AG04450 (cell line): ENCODE measurements around the gene CRYGN. TPM values are rescaled to one million over a fixed set of nuclear protein-coding genes. Genes with fewer than 3 reads are reported as not detected.

Source experiments
- CTCF ChIA-PET: fragments of 300-600, 350-600 bp; formaldehyde crosslinking; extraction: SDS; loops from one replicate; lab custom pipeline; 2022; ENCODE audit warnings: antibody characterized with exemption, inconsistent platforms; lab: Charles Lee
- POLR2A ChIA-PET: fragments of 350-600 bp; formaldehyde crosslinking; extraction: SDS; loops from one replicate; lab custom pipeline; 2021; ENCODE audit warnings: antibody characterized with exemption, inconsistent platforms; lab: Yijun Ruan, JAX
- DNase-seq: peaks from one replicate; pipeline ENCODE4 v3.0.0-alpha.2; 2011; ENCODE audit warnings: low read depth, low spot score
- H3K27ac ChIP-seq: one replicate; pipeline ENCODE4 v1.5.1; 2012; ENCODE audit warnings: low read depth, low read length, control low read depth
- H3K27me3 ChIP-seq: one replicate; pipeline ENCODE4 v1.6.0; 2012; ENCODE audit warnings: low read length; ENCODE audit not compliant: control insufficient read depth, insufficient read depth
- H3K4me3 ChIP-seq: 2 replicates; pipeline ENCODE4 v1.5.1; 2011; ENCODE audit warnings: mild to moderate bottlenecking, low read depth, low read length, control low read depth
- H3K9me3 ChIP-seq: 2 replicates; pipeline ENCODE4 v1.5.1; 2012; ENCODE audit warnings: low read length; ENCODE audit not compliant: control insufficient read depth, insufficient read depth
- CTCF ChIP-seq: IDR thresholded peaks from 2 replicates; pipeline ENCODE4 v1.5.1; 2011; ENCODE audit warnings: low read depth, low read length, control low read depth, inconsistent platforms
- polyA plus RNA-seq: library from polyadenylated mRNA; depleted of rRNA; stranded (reverse); fragments of >200 nt; gene quantifications from 2 replicates; pipeline ENCODE4 v1.2.3, GENCODE V29; 2011

Gene CRYGN
- polyA plus RNA-seq, 1 experiment, result not detected

DNA sequence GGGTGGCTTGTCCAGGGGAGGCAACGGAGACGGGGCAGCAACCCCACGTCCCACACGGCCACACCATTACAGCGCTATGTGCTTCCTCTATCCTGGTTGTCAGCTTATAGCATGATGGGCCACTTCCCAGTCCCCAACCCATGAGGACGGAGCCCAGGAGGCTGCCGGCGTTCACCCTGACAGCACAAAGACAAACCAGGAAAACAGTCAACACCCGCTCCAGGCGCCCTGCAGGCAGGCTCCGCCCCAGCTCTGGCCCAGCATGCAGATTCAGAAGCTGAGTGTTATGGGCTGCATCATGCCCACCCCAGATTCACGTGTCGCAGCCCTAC is 44.9 kb downstream of the CRYGN start:
- Histone ChIP-seq H3K4me3 (no peak overlapping the region), H3K27me3 (peaks cover 25% of the 10 kb centered on the region), H3K9me3 (peaks cover 8% of the 10 kb centered on the region), H3K27ac (no peak overlapping the region)
- ChIA-PET POLR2A (no interaction called here), CTCF (no interaction called here)
- TF ChIP-seq CTCF, result no peak
- no peak for DNase-seq

GRCh38 chr7:151394076-151395035 is 45.6 kb downstream of the CRYGN start:
- H3K9me3 ChIP-seq, result peaks cover 8% of the 10 kb centered on the region
- no peak overlapping the region for H3K27ac ChIP-seq
- no peak for DNase-seq
- no peak overlapping the region for H3K4me3 ChIP-seq
- CTCF ChIA-PET, result interaction anchor here (0.6 kb wide), 1 partner anchor 342 kb away, joined by 3 read pairs; no protein-coding TSS in a partner anchor
- H3K27me3 ChIP-seq, result peaks cover 30% of the 10 kb centered on the region
- POLR2A ChIA-PET, result interaction anchor here (0.6 kb wide), 1 partner anchor 243 kb away, joined by 5 read pairs; no protein-coding TSS in a partner anchor
- no peak for TF ChIP-seq CTCF

GRCh38 chr7:151393031-151393977 is 46.6 kb downstream of the CRYGN start:
- no peak for DNase-seq
- Histone ChIP-seq H3K9me3 (peaks cover 8% of the 10 kb centered on the region), H3K27ac (no peak overlapping the region), H3K27me3 (peaks cover 36% of the 10 kb centered on the region), H3K4me3 (no peak overlapping the region)
- no peak for TF ChIP-seq CTCF
- POLR2A ChIA-PET, result no interaction called here
- CTCF ChIA-PET, result no interaction called here

DNA sequence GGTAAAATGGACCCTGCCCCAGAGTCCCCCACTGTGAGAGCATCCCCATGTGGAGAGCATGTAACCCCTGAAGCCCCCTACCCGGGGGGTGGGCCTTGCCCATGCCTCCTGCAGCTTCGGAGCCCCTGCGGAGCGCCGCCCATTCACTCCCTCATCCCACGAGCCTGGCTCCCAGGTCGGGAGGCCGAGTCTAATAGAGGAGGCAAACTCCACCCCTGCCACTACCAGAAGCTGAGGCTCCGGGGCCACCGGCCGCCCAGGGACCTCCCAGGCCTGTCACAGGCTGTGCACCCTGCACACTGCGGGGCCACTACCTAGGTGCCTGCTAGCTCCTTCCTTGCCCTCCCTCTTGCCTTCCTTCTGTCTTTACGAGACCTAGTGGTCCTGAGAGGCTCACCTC is 47.5 kb downstream of the CRYGN start:
- Histone ChIP-seq H3K27me3 (peaks cover 38% of the 10 kb centered on the region), H3K4me3 (no peak overlapping the region), H3K27ac (no peak overlapping the region), H3K9me3 (peaks cover 5% of the 10 kb centered on the region)
- no peak for DNase-seq
- no peak for TF ChIP-seq CTCF
- POLR2A ChIA-PET, result no interaction called here
- CTCF ChIA-PET, result interaction anchor here (0.7 kb wide), 1 partner anchor 368 kb away, joined by 4 read pairs; no protein-coding TSS in a partner anchor
